ENCODE results near the gene ATG4C. TPM values are rescaled to one million over a fixed set of nuclear protein-coding genes. Genes with fewer than 3 reads are reported as not detected.

ATG4C gene
- total and polyA plus RNA-seq, 2 of the 13 experiments (the other 11 are each of a cell fraction or from before 2014, with no cell fraction given): 4.0 to 11.2 TPM

DNA sequence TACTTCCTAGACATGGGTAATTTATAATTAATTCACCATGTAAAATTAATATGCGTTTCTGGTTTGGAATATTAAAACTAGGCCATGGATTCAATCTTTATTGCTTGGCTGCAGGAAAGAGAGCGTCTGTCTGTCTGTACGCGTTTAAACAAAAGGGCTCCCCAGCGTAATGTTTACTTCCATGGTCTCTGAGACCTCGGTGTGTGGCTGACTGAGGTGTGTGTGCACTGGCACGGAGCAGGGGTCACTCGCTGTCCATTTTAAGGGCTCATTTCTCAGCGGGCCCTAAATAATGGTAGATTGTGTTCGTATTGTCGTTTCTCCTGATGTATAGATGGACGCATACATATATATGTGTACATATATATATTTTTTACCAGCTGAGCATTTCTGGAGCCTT, 119.6 kb downstream of the ATG4C start:
- intact Hi-C loops (cut with micrococcal nuclease; ENCODE audit: unreplicated experiment): no loop called here
- H4K20me1 ChIP-seq (ENCODE audit: insufficient read depth, low read length): no peaks in the 10 kb centered on the region
- CTCF ChIA-PET (ENCODE audit: low intra/inter-chr PET ratio, low total read pairs): no interaction called here
- 39% methylated on average over 12 of the region's 12 CpGs for WGBS (ENCODE audit: low lambda C conversion rate)
- H3K4me1 ChIP-seq (ENCODE audit: insufficient read depth, low read length): peaks cover 11% of the 10 kb centered on the region
- in situ Hi-C loops (cut with HindIII; ENCODE audit: extremely low pct_ligation_motif_present, low pct_unique_long_range_greater_than_20kb): loop anchor here (10.0 kb wide), 1 partner anchor 59 kb away; no protein-coding TSS in a partner anchor
- H3K9me3 ChIP-seq (ENCODE audit: low read length): no peaks in the 10 kb centered on the region
- no peak overlapping the region for H2AFZ ChIP-seq (ENCODE audit: low read length)
- H3K9ac ChIP-seq (ENCODE audit: insufficient read depth, low read depth, low read length): no peak overlapping the region
- H3K27ac ChIP-seq (ENCODE audit: extremely low read length, insufficient read depth, low read length): no peak overlapping the region
- no peak for TF ChIP-seq IRF2 (CRISPR knock-in tag; IDR thresholded peaks at IDR 0.05)
- TF ChIP-seq, protein P1, sequence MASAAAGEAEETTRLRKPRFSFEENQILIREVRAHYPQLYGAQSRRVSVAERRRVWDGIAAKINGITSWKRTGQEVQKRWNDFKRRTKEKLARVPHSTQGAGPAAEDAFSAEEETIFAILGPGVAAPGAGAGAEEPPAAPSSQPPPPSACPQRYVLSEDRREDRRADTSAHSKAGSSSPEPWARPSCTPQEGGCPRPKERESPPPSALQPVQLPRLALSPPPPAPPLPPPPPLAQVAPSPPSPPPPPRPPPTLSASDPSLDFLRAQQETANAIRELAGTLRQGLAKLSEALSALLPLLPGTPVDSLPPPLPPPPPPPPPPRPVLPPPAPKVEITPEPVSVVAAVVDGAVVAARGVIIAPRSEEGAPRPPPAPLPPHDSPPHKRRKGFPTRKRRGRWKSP (CRISPR knock-in tag; IDR thresholded peaks at IDR 0.05): no peak
- TF ChIP-seq, protein P2, sequence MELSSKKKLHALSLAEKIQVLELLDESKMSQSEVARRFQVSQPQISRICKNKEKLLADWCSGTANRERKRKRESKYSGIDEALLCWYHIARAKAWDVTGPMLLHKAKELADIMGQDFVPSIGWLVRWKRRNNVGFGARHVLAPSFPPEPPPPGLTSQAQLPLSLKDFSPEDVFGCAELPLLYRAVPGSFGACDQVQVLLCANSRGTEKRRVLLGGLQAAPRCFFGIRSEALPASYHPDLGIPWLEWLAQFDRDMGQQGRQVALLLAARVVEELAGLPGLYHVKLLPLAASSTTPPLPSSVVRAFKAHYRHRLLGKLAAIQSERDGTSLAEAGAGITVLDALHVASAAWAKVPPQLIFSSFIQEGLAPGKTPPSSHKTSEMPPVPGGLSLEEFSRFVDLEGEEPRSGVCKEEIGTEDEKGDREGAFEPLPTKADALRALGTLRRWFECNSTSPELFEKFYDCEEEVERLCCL (CRISPR knock-in tag; IDR thresholded peaks at IDR 0.05; ENCODE audit: borderline replicate concordance): no peak
- TF ChIP-seq SOX5 (CRISPR knock-in tag; IDR thresholded peaks at IDR 0.05; ENCODE audit: borderline replicate concordance): no peak
- TF ChIP-seq ZNF558 (CRISPR knock-in tag; IDR thresholded peaks at IDR 0.05; ENCODE audit: borderline replicate concordance): no peak
- no peak for TF ChIP-seq ERF (CRISPR knock-in tag; IDR thresholded peaks at IDR 0.05)
- TF ChIP-seq ZNF644 (CRISPR knock-in tag; IDR thresholded peaks at IDR 0.05; ENCODE audit: low read depth): no peak
- TF ChIP-seq ZNF629 (CRISPR knock-in tag; conservative IDR thresholded peaks at IDR 0.05): no peak
- no peak for TF ChIP-seq PHF20 (CRISPR knock-in tag; IDR thresholded peaks at IDR 0.05)
- TF ChIP-seq ZNF749 (CRISPR knock-in tag; IDR thresholded peaks at IDR 0.05; ENCODE audit: borderline replicate concordance): no peak
- no peak for TF ChIP-seq ZNF879 (CRISPR knock-in tag; IDR thresholded peaks at IDR 0.05)
- TF ChIP-seq ZNF891 (CRISPR knock-in tag; IDR thresholded peaks at IDR 0.05): no peak
- no peak for TF ChIP-seq ZSCAN31 (CRISPR knock-in tag; IDR thresholded peaks at IDR 0.05; ENCODE audit: low read depth)
- TF ChIP-seq, protein P3, sequence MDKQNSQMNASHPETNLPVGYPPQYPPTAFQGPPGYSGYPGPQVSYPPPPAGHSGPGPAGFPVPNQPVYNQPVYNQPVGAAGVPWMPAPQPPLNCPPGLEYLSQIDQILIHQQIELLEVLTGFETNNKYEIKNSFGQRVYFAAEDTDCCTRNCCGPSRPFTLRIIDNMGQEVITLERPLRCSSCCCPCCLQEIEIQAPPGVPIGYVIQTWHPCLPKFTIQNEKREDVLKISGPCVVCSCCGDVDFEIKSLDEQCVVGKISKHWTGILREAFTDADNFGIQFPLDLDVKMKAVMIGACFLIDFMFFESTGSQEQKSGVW (CRISPR knock-in tag; IDR thresholded peaks at IDR 0.05; ENCODE audit: borderline replicate concordance): no peak
- TF ChIP-seq TMF1 (CRISPR knock-in tag; IDR thresholded peaks at IDR 0.05; ENCODE audit: low read depth): no peak
- no peak for TF ChIP-seq CREM (IDR thresholded peaks at IDR 0.05)
- no peak for TF ChIP-seq CREM (CRISPR knock-in tag; IDR thresholded peaks at IDR 0.05)
- peak overlapping the region; percentile 41 for H3K4me2 ChIP-seq (ENCODE audit: low read depth, low read length)
- no peaks in the 10 kb centered on the region for H3K36me3 ChIP-seq (replicated peaks in 1 of 2; ENCODE audit: control insufficient read depth in 1 of 2, insufficient read depth in 2 of 2, low read length in 2 of 2)
- POLR2A ChIA-PET: no interaction called here
- H3K27me3 ChIP-seq (ENCODE audit: control insufficient read depth in 1 of 2, insufficient read depth in 2 of 2, low read length in 2 of 2): peaks cover 0 to 3% of the 10 kb centered on the region in 2 experiments; a peak in 2 of 5 replicates
- FAIRE-seq (no peak), ATAC-seq (peak; percentile 57; the same call in 1 of the 3 replicates), DNase-seq (ENCODE audit: low spot score) (no peak)
- H3K79me2 ChIP-seq (ENCODE audit: insufficient read depth, low read length): no peaks in the 10 kb centered on the region
- no peak overlapping the region for H3K4me3 ChIP-seq (replicated peaks in 1 of 3; ENCODE audit: insufficient read depth in 1 of 3, low read depth in 2 of 3, low read length in 3 of 3)
- BruUV-seq (replicated peaks): no TSS peak
